Fibroblast of lung (primary cell): ENCODE data around the gene EXTL2. TPM values are rescaled to one million over a fixed set of nuclear protein-coding genes. Genes with fewer than 3 reads are reported as not detected.

ENCODE experiments used
- DNase-seq, 2 donors: peaks; one replicate each; pipeline versions ENCODE4 v3.0.0 to v3.0.0-alpha.2; 2010; ENCODE audit warnings: low read depth in 2 of 2
- H2AFZ ChIP-seq: 2 replicates; pipeline ENCODE4 v1.5.1; 2012; ENCODE audit warnings: low read length, control low read depth, inconsistent platforms
- H3K27ac ChIP-seq: 2 replicates; pipeline ENCODE4 v1.5.1; 2011; ENCODE audit warnings: low read length, control low read depth; ENCODE audit not compliant: insufficient read depth
- H3K27me3 ChIP-seq: 2 replicates; pipeline ENCODE4 v1.5.1; 2011; ENCODE audit warnings: mild to moderate bottlenecking, low read length; ENCODE audit not compliant: control insufficient read depth, insufficient read depth
- H3K36me3 ChIP-seq: 2 replicates; pipeline ENCODE4 v1.5.1; 2011; ENCODE audit warnings: low read length; ENCODE audit not compliant: control insufficient read depth, insufficient read depth
- H3K4me1 ChIP-seq: 2 replicates; pipeline ENCODE4 v1.5.1; 2011; ENCODE audit warnings: low read length; ENCODE audit not compliant: control insufficient read depth, insufficient read depth; ENCODE audit errors: extremely low read depth
- H3K4me2 ChIP-seq: 2 replicates; pipeline ENCODE4 v1.5.1; 2011; ENCODE audit warnings: low read length, control low read depth; ENCODE audit not compliant: insufficient read depth; ENCODE audit errors: extremely low read depth
- H3K4me3 ChIP-seq, 4 experiments: fragments of 200-600 bp in 1 of 4; sonication (generic) in 1 of 4; replicated peaks in 1 of 4; 2 replicates each; pipeline ENCODE4 v1.5.1; 2011 to 2016; ENCODE audit warnings: low read length in 4 of 4, low read depth in 3 of 4, mild to moderate bottlenecking in 3 of 4, control low read depth in 2 of 4, inconsistent platforms in 1 of 4, mixed read lengths in 1 of 4; ENCODE audit not compliant: insufficient read depth in 1 of 4; ENCODE audit errors: control extremely low read depth in 1 of 4
- H3K79me2 ChIP-seq: 2 replicates; pipeline ENCODE4 v1.5.1; 2012; ENCODE audit warnings: mild to moderate bottlenecking, low read length, inconsistent platforms; ENCODE audit not compliant: control insufficient read depth, insufficient read depth
- H3K9ac ChIP-seq: 2 replicates; pipeline ENCODE4 v1.5.1; 2011; ENCODE audit warnings: mild to moderate bottlenecking, low read length, control low read depth; ENCODE audit not compliant: insufficient read depth
- H3K9me3 ChIP-seq: 2 replicates; pipeline ENCODE4 v1.5.1; 2012; ENCODE audit warnings: low read depth, low read length; ENCODE audit not compliant: control insufficient read depth, insufficient read depth
- H4K20me1 ChIP-seq: 2 replicates; pipeline ENCODE4 v1.5.1; 2011; ENCODE audit warnings: low read length; ENCODE audit not compliant: control insufficient read depth, insufficient read depth; ENCODE audit errors: extremely low read depth
- CTCF ChIP-seq, 2 donors: IDR thresholded peaks in 1 of 2; conservative IDR thresholded peaks in 1 of 2; 1 replicate in 1 of 2; 2 replicates in 1 of 2; pipeline ENCODE4 v1.5.1; 2011 to 2012; ENCODE audit warnings: low read length in 2 of 2, control low read depth in 1 of 2, inconsistent platforms in 1 of 2, low read depth in 1 of 2, mild to moderate bottlenecking in 1 of 2
- EZH2 ChIP-seq: IDR thresholded peaks from 2 replicates; pipeline ENCODE4 v1.5.1; 2012; ENCODE audit warnings: low read length, control low read depth, mild to moderate bottlenecking; ENCODE audit errors: missing control alignments
- polyA plus RNA-seq, 2 donors: library from polyadenylated mRNA; depleted of rRNA in 1 of 2; stranded (reverse) in 1 of 2; unstranded in 1 of 2; fragments of >200 nt; gene quantifications; 2 replicates each; pipeline ENCODE4 v1.2.1, GENCODE V29; 2011 to 2012; ENCODE audit warnings: missing spikeins in 1 of 2
- total RNA-seq: library from RNA; depleted of rRNA; stranded (reverse); fragments of >200 nt; gene quantifications from 2 replicates; pipeline ENCODE4 v1.2.1, GENCODE V29; 2014

The EXTL2 gene
- total and polyA plus RNA-seq, 2 donors (not counting 1 experiment from before 2014, with no cell fraction given) = 22.1 to 43.7 TPM

- Histone ChIP-seq H3K4me2 (no peak overlapping the region), H3K9me3 (no peaks in the 10 kb centered on the region), H4K20me1 (no peaks in the 10 kb centered on the region), H3K4me3 (no peak overlapping the region), H3K36me3 (peaks cover 7% of the 10 kb centered on the region), H3K79me2 (no peaks in the 10 kb centered on the region), H3K4me1 (no peaks in the 10 kb centered on the region), H3K27me3 (no peaks in the 10 kb centered on the region), H2AFZ (no peak overlapping the region), H3K27ac (no peak overlapping the region), H3K9ac (no peak overlapping the region)
- TF ChIP-seq CTCF (conservative IDR thresholded peaks at IDR 0.05 in 1 of 2, IDR thresholded peaks at IDR 0.05 in 1 of 2; ENCODE audit: low read depth in 1 of 2, low read length in 2 of 2) (peak; percentile 9 to 44), EZH2 (no peak)
- peak; percentile 41 to 79 for DNase-seq
Measured at GRCh38 chr1:100921110-100921706, 26.6 kb upstream of the EXTL2 start.

- no peak overlapping the region for H3K4me2 ChIP-seq
- no peaks in the 10 kb centered on the region for H3K27me3 ChIP-seq
- H3K36me3 ChIP-seq = peaks cover 6% of the 10 kb centered on the region
- H3K9me3 ChIP-seq = no peaks in the 10 kb centered on the region
- no peak overlapping the region for H3K9ac ChIP-seq
- no peak overlapping the region for H3K27ac ChIP-seq
- no peak overlapping the region for H3K4me3 ChIP-seq
- H4K20me1 ChIP-seq = no peaks in the 10 kb centered on the region
- no peaks in the 10 kb centered on the region for H3K79me2 ChIP-seq
- TF ChIP-seq EZH2 (no peak), CTCF (conservative IDR thresholded peaks at IDR 0.05 in 1 of 2, IDR thresholded peaks at IDR 0.05 in 1 of 2; ENCODE audit: low read depth in 1 of 2, low read length in 2 of 2) (no peak)
- DNase-seq = no peak
- no peaks in the 10 kb centered on the region for H3K4me1 ChIP-seq
- no peak overlapping the region for H2AFZ ChIP-seq
Measured at GRCh38 chr1:100912019-100912418, 17.4 kb upstream of the EXTL2 start.

- Histone ChIP-seq H4K20me1 (no peaks in the 10 kb centered on the region), H2AFZ (no peak overlapping the region), H3K9ac (no peak overlapping the region), H3K27ac (no peak overlapping the region), H3K9me3 (no peaks in the 10 kb centered on the region), H3K27me3 (no peaks in the 10 kb centered on the region), H3K4me1 (no peaks in the 10 kb centered on the region), H3K36me3 (peaks cover 12% of the 10 kb centered on the region), H3K4me2 (no peak overlapping the region), H3K79me2 (peaks cover 1% of the 10 kb centered on the region), H3K4me3 (no peak overlapping the region)
- no peak for DNase-seq
- TF ChIP-seq CTCF (conservative IDR thresholded peaks at IDR 0.05 in 1 of 2, IDR thresholded peaks at IDR 0.05 in 1 of 2; ENCODE audit: low read depth in 1 of 2, low read length in 2 of 2) (no peak), EZH2 (no peak)
Measured at GRCh38 chr1:100909018-100909417, 14.4 kb upstream of the EXTL2 start.
